HEK293 (cell line): ENCODE measurements around the gene PDE4A.

Experiments
- EGR2 ChIP-seq: fragments of 450-650 bp; formaldehyde crosslinking; IDR thresholded peaks from 2 replicates; pipeline ENCODE4 v1.5.1; 2016; ENCODE audit warnings: low read depth, missing biosample characterization, missing genetic modification characterization
- GLIS2 ChIP-seq: fragments of 450-650 bp; formaldehyde crosslinking; IDR thresholded peaks from 2 replicates; pipeline ENCODE4 v1.5.1; 2016; ENCODE audit warnings: missing biosample characterization, missing genetic modification characterization
- HOXD13 ChIP-seq: sonication (generic); formaldehyde crosslinking; IDR thresholded peaks from 2 replicates; pipeline ENCODE4 v1.8.0; 2022; ENCODE audit warnings: missing genetic modification reagents, borderline replicate concordance
- OSR2 ChIP-seq: fragments of 450-650 bp; formaldehyde crosslinking; IDR thresholded peaks from 2 replicates; pipeline ENCODE4 v1.5.1; 2016; ENCODE audit warnings: missing biosample characterization, missing genetic modification characterization
- SCRT1 ChIP-seq: fragments of 450-650 bp; formaldehyde crosslinking; IDR thresholded peaks from 2 replicates; pipeline ENCODE4 v1.5.1; 2016; ENCODE audit warnings: missing biosample characterization, missing genetic modification characterization, borderline replicate concordance
- SCRT2 ChIP-seq: fragments of 450-650 bp; formaldehyde crosslinking; IDR thresholded peaks from 2 replicates; pipeline ENCODE4 v1.5.1; 2016; ENCODE audit warnings: missing biosample characterization, missing genetic modification characterization
- ZBTB1 ChIP-seq: fragments of 450-650 bp; formaldehyde crosslinking; IDR thresholded peaks from 2 replicates; pipeline ENCODE4 v1.5.1; 2016; ENCODE audit warnings: missing biosample characterization, missing genetic modification characterization
- ZBTB21 ChIP-seq: fragments of 450-650 bp; formaldehyde crosslinking; IDR thresholded peaks from 2 replicates; pipeline ENCODE4 v1.5.1; 2017; ENCODE audit warnings: missing biosample characterization, missing genetic modification characterization
- ZBTB8A ChIP-seq: fragments of 450-650 bp; formaldehyde crosslinking; IDR thresholded peaks from 2 replicates; pipeline ENCODE4 v1.5.1; 2016; ENCODE audit warnings: missing biosample characterization, missing genetic modification characterization
- ZFHX2 ChIP-seq: fragments of 450-650 bp; formaldehyde crosslinking; conservative IDR thresholded peaks from 2 replicates; pipeline ENCODE4 v1.5.1; 2016; ENCODE audit warnings: missing biosample characterization, missing genetic modification characterization
- ZIC2 ChIP-seq: fragments of 450-650 bp; formaldehyde crosslinking; IDR thresholded peaks from 2 replicates; pipeline ENCODE4 v1.5.1; 2016; ENCODE audit warnings: missing biosample characterization, missing genetic modification characterization
- ZNF37A ChIP-seq: fragments of 450-650 bp; IDR thresholded peaks from 2 replicates; pipeline ENCODE4 v1.5.1; 2018; ENCODE audit warnings: missing biosample characterization, missing genetic modification characterization
- ZNF391 ChIP-seq: fragments of 450-650 bp; formaldehyde crosslinking; IDR thresholded peaks from 2 replicates; pipeline ENCODE4 v1.5.1; 2016; ENCODE audit warnings: low read depth, missing biosample characterization, missing genetic modification characterization, borderline replicate concordance
- ZNF394 ChIP-seq: fragments of 450-650 bp; formaldehyde crosslinking; IDR thresholded peaks from 2 replicates; pipeline ENCODE4 v1.5.1; 2016; ENCODE audit warnings: missing biosample characterization, missing genetic modification characterization, mild to moderate bottlenecking, moderate library complexity, borderline replicate concordance
- ZNF423 ChIP-seq: fragments of 450-650 bp; formaldehyde crosslinking; IDR thresholded peaks from 2 replicates; pipeline ENCODE4 v1.5.1; 2016; ENCODE audit warnings: missing biosample characterization, missing genetic modification characterization
- ZNF48 ChIP-seq: fragments of 450-650 bp; formaldehyde crosslinking; IDR thresholded peaks from 2 replicates; pipeline ENCODE4 v1.5.1; 2016; ENCODE audit warnings: missing biosample characterization, missing genetic modification characterization
- ZNF530 ChIP-seq: fragments of 450-650 bp; formaldehyde crosslinking; IDR thresholded peaks from 2 replicates; pipeline ENCODE4 v1.5.1; 2016; ENCODE audit warnings: low read depth, missing biosample characterization, missing genetic modification characterization
- ZNF600 ChIP-seq: fragments of 450-650 bp; formaldehyde crosslinking; IDR thresholded peaks from 2 replicates; pipeline ENCODE4 v1.5.1; 2016; ENCODE audit warnings: missing biosample characterization, missing genetic modification characterization
- ZNF610 ChIP-seq: fragments of 450-650 bp; formaldehyde crosslinking; IDR thresholded peaks from 2 replicates; pipeline ENCODE4 v1.5.1; 2016; ENCODE audit warnings: missing biosample characterization, missing genetic modification characterization, borderline replicate concordance
- ZNF623 ChIP-seq: fragments of 450-650 bp; formaldehyde crosslinking; IDR thresholded peaks from 2 replicates; pipeline ENCODE4 v1.5.1; 2016; ENCODE audit warnings: missing biosample characterization, missing genetic modification characterization
- ZNF660 ChIP-seq: fragments of 450-650 bp; IDR thresholded peaks from 2 replicates; pipeline ENCODE4 v1.5.1; 2018; ENCODE audit warnings: missing biosample characterization, mild to moderate bottlenecking, missing genetic modification characterization
- ZSCAN23 ChIP-seq: fragments of 450-650 bp; formaldehyde crosslinking; IDR thresholded peaks from 2 replicates; pipeline ENCODE4 v1.5.1; 2016; ENCODE audit warnings: missing biosample characterization, missing genetic modification characterization
- TF ChIP-seq, protein P1 (sequence below): fragments of 450-650 bp; formaldehyde crosslinking; optimal IDR thresholded peaks from 2 replicates; pipeline ENCODE3; 2016; ENCODE audit warnings: missing biosample characterization, mild to moderate bottlenecking, missing genetic modification characterization
- TF ChIP-seq, protein P2 (sequence below): fragments of 450-650 bp; formaldehyde crosslinking; IDR thresholded peaks from 2 replicates; pipeline ENCODE4 v1.5.1; 2016; ENCODE audit warnings: missing biosample characterization, missing genetic modification characterization
- TF ChIP-seq, protein P3 (sequence below): fragments of 450-650 bp; IDR thresholded peaks from 2 replicates; pipeline ENCODE4 v1.5.1; 2018; ENCODE audit warnings: missing biosample characterization, mild to moderate bottlenecking, missing genetic modification characterization
- TF ChIP-seq, protein P4 (sequence below): IDR thresholded peaks from 2 replicates; pipeline ENCODE4 v1.6.1; 2011; ENCODE audit warnings: mild to moderate bottlenecking, low read depth, low read length, borderline replicate concordance
- TF ChIP-seq, protein P5 (sequence below): fragments of 450-650 bp; formaldehyde crosslinking; IDR thresholded peaks from 2 replicates; pipeline ENCODE4 v1.5.1; 2016; ENCODE audit warnings: missing biosample characterization, missing genetic modification characterization
- TF ChIP-seq, protein P6 (sequence below): fragments of 450-650 bp; formaldehyde crosslinking; IDR thresholded peaks from 2 replicates; pipeline ENCODE4 v1.5.1; 2016; ENCODE audit warnings: missing biosample characterization, missing genetic modification characterization
- TF ChIP-seq, protein P7 (sequence below): fragments of 450-650 bp; formaldehyde crosslinking; IDR thresholded peaks from 2 replicates; pipeline ENCODE4 v1.5.1; 2016; ENCODE audit warnings: missing biosample characterization, missing genetic modification characterization

The PDE4A gene

DNA sequence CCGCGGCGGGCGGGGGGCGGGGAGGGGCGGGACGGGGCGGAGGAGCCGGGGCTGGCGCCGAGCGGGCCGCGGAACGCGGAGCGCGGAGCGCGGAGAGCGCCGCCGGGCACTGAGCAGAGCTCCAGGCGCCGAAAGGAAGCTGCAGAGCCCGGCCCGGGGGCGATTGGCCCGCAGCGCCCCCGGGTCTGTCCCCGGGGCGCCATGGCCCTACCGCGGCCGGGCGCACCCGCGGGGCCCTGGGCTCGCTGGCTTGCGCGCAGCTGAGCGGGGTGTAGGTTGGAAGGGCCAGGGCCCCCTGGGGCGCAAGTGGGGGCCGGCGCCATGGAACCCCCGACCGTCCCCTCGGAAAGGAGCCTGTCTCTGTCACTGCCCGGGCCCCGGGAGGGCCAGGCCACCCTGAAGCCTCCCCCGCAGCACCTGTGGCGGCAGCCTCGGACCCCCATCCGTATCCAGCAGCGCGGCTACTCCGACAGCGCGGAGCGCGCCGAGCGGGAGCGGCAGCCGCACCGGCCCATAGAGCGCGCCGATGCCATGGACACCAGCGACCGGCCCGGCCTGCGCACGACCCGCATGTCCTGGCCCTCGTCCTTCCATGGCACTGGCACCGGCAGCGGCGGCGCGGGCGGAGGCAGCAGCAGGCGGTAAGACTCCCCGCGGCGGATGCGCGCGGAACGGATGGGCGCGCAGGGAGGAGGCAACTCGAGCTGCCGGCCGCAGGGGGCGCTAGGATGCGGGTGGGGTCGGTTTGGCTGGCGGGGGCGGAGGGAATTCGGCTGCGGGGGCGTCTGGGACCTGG is at the start of gene PDE4A (continued):
- TF ChIP-seq, protein P1, sequence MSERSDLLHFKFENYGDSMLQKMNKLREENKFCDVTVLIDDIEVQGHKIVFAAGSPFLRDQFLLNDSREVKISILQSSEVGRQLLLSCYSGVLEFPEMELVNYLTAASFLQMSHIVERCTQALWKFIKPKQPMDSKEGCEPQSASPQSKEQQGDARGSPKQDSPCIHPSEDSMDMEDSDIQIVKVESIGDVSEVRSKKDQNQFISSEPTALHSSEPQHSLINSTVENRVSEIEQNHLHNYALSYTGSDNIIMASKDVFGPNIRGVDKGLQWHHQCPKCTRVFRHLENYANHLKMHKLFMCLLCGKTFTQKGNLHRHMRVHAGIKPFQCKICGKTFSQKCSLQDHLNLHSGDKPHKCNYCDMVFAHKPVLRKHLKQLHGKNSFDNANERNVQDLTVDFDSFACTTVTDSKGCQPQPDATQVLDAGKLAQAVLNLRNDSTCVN (tag by site-specific recombination): peak; percentile 97
- TF ChIP-seq, protein P2, sequence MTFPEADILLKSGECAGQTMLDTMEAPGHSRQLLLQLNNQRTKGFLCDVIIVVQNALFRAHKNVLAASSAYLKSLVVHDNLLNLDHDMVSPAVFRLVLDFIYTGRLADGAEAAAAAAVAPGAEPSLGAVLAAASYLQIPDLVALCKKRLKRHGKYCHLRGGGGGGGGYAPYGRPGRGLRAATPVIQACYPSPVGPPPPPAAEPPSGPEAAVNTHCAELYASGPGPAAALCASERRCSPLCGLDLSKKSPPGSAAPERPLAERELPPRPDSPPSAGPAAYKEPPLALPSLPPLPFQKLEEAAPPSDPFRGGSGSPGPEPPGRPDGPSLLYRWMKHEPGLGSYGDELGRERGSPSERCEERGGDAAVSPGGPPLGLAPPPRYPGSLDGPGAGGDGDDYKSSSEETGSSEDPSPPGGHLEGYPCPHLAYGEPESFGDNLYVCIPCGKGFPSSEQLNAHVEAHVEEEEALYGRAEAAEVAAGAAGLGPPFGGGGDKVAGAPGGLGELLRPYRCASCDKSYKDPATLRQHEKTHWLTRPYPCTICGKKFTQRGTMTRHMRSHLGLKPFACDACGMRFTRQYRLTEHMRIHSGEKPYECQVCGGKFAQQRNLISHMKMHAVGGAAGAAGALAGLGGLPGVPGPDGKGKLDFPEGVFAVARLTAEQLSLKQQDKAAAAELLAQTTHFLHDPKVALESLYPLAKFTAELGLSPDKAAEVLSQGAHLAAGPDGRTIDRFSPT (tag by site-specific recombination): peak; percentile 80; the same call in 1 of the 2 replicates
- no peak for TF ChIP-seq ZSCAN23 (tag by site-specific recombination)
- peak; percentile 96 for TF ChIP-seq ZIC2
- peak; percentile 93 for TF ChIP-seq SCRT2
- no peak for TF ChIP-seq ZNF623
- peak; percentile 81 for TF ChIP-seq ZNF600 (tag by site-specific recombination)
- TF ChIP-seq ZNF660: 0 out of 2 replicates have a peak, but pooled peaks have one; percentile 8
- TF ChIP-seq ZNF610 (tag by site-specific recombination): peak; percentile 79
- TF ChIP-seq ZNF530 (tag by site-specific recombination): 0 out of 2 replicates have a peak, but pooled peaks have one; percentile 18
- peak; percentile 48; the same call in 1 of the 2 replicates for TF ChIP-seq ZBTB1 (tag by site-specific recombination)
- TF ChIP-seq, protein P3, sequence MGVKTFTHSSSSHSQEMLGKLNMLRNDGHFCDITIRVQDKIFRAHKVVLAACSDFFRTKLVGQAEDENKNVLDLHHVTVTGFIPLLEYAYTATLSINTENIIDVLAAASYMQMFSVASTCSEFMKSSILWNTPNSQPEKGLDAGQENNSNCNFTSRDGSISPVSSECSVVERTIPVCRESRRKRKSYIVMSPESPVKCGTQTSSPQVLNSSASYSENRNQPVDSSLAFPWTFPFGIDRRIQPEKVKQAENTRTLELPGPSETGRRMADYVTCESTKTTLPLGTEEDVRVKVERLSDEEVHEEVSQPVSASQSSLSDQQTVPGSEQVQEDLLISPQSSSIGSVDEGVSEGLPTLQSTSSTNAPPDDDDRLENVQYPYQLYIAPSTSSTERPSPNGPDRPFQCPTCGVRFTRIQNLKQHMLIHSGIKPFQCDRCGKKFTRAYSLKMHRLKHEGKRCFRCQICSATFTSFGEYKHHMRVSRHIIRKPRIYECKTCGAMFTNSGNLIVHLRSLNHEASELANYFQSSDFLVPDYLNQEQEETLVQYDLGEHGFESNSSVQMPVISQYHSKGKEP (tag by site-specific recombination): no peak; the same call in 1 of the 2 replicates
- peak; percentile 94 for TF ChIP-seq EGR2 (tag by site-specific recombination)
- peak; percentile 86 for TF ChIP-seq GLIS2
- no peak for TF ChIP-seq SCRT1 (tag by site-specific recombination)
- TF ChIP-seq ZNF423 (tag by site-specific recombination): peak; percentile 92
- no peak for TF ChIP-seq HOXD13 (CRISPR knock-in tag)
- TF ChIP-seq, protein P4, sequence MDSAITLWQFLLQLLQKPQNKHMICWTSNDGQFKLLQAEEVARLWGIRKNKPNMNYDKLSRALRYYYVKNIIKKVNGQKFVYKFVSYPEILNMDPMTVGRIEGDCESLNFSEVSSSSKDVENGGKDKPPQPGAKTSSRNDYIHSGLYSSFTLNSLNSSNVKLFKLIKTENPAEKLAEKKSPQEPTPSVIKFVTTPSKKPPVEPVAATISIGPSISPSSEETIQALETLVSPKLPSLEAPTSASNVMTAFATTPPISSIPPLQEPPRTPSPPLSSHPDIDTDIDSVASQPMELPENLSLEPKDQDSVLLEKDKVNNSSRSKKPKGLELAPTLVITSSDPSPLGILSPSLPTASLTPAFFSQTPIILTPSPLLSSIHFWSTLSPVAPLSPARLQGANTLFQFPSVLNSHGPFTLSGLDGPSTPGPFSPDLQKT: no peak
- TF ChIP-seq ZBTB21 (tag by site-specific recombination): no peak
- TF ChIP-seq, protein P5, sequence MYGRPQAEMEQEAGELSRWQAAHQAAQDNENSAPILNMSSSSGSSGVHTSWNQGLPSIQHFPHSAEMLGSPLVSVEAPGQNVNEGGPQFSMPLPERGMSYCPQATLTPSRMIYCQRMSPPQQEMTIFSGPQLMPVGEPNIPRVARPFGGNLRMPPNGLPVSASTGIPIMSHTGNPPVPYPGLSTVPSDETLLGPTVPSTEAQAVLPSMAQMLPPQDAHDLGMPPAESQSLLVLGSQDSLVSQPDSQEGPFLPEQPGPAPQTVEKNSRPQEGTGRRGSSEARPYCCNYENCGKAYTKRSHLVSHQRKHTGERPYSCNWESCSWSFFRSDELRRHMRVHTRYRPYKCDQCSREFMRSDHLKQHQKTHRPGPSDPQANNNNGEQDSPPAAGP: peak; percentile 53; the same call in 1 of the 2 replicates
- no peak for TF ChIP-seq ZNF48
- peak; percentile 47; the same call in 1 of the 2 replicates for TF ChIP-seq ZBTB8A (tag by site-specific recombination)
- TF ChIP-seq, protein P6, sequence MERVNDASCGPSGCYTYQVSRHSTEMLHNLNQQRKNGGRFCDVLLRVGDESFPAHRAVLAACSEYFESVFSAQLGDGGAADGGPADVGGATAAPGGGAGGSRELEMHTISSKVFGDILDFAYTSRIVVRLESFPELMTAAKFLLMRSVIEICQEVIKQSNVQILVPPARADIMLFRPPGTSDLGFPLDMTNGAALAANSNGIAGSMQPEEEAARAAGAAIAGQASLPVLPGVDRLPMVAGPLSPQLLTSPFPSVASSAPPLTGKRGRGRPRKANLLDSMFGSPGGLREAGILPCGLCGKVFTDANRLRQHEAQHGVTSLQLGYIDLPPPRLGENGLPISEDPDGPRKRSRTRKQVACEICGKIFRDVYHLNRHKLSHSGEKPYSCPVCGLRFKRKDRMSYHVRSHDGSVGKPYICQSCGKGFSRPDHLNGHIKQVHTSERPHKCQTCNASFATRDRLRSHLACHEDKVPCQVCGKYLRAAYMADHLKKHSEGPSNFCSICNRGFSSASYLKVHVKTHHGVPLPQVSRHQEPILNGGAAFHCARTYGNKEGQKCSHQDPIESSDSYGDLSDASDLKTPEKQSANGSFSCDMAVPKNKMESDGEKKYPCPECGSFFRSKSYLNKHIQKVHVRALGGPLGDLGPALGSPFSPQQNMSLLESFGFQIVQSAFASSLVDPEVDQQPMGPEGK (tag by site-specific recombination): peak; percentile 92
- TF ChIP-seq ZFHX2: peak; percentile 95
- peak; percentile 28; the same call in 1 of the 2 replicates for TF ChIP-seq ZNF391 (tag by site-specific recombination)
- TF ChIP-seq, protein P7, sequence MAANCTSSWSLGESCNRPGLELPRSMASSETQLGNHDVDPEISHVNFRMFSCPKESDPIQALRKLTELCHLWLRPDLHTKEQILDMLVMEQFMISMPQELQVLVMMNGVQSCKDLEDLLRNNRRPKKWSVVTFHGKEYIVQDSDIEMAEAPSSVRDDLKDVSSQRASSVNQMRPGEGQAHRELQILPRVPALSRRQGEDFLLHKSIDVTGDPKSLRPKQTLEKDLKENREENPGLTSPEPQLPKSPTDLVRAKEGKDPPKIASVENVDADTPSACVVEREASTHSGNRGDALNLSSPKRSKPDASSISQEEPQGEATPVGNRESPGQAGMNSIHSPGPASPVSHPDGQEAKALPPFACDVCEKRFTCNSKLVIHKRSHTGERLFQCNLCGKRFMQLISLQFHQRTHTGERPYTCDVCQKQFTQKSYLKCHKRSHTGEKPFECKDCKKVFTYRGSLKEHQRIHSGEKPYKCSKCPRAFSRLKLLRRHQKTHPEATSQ: peak; percentile 73
- TF ChIP-seq OSR2 (tag by site-specific recombination): peak; percentile 74
- TF ChIP-seq ZNF37A (tag by site-specific recombination): peak; percentile 5; the same call in 1 of the 2 replicates
- TF ChIP-seq ZNF394: peak; percentile 47
